ENCODE measurements around the gene TIMP2.

DNA sequence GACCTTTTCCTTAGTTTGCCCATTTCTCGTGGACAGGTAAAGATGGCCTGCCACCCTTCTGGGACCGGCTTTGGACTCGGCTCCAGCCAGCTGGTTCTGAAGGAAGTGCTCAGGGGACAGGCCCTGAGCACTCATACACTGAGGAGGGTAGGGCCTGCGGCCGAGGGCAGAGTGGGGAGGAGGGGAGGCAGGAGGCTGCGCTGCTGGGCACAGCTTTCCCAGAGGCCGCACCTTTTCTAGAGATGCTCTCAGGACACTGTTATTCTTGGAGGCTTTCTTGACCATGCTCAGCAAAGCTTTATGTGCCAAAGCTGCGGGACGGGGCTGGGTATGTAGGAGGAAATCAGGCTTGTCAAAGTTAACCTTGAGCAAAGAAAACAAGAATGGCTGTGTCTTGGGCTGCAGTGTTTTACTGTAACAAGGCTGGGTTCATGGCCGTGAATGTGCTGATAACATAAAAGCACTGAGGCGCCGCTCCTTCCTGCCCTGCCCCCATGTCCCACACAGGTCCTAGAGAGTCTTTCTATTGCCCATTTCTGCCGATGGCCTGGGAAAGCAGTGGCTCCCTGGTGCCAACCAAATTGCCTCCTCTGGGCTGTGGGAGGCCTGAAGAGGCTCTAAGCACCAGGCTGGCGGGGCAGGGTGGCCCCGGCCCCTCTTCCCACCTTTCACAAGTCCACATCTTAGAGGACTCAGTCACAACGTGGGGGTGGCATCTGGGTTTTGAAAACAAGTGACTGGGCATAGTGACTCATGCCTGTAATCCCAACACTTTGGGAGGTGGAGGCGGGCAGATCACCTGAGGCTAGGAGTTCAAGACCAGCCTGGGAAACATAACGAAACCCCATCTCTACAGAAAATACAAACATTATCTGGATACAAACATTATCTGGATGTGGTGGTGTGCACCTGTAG lies 22.3 kb upstream of the TIMP2 start:
- TF ChIP-seq, protein P1, sequence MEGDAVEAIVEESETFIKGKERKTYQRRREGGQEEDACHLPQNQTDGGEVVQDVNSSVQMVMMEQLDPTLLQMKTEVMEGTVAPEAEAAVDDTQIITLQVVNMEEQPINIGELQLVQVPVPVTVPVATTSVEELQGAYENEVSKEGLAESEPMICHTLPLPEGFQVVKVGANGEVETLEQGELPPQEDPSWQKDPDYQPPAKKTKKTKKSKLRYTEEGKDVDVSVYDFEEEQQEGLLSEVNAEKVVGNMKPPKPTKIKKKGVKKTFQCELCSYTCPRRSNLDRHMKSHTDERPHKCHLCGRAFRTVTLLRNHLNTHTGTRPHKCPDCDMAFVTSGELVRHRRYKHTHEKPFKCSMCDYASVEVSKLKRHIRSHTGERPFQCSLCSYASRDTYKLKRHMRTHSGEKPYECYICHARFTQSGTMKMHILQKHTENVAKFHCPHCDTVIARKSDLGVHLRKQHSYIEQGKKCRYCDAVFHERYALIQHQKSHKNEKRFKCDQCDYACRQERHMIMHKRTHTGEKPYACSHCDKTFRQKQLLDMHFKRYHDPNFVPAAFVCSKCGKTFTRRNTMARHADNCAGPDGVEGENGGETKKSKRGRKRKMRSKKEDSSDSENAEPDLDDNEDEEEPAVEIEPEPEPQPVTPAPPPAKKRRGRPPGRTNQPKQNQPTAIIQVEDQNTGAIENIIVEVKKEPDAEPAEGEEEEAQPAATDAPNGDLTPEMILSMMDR (conservative IDR thresholded peaks at IDR 0.05; ENCODE audit: low read depth in 2 of 2) = no peak
- TF ChIP-seq EZH2phosphoT487 (IDR thresholded peaks at IDR 0.05; ENCODE audit: unreplicated experiment) (no peak), POLR2AphosphoS5 (IDR thresholded peaks at IDR 0.05; ENCODE audit: low read depth) (no peak), EZH2 (IDR thresholded peaks at IDR 0.05; ENCODE audit: low read depth, unreplicated experiment) (no peak), ZNF114 (CRISPR knock-in tag; IDR thresholded peaks at IDR 0.05) (no peak)

Data from GM23338 (cell line).